ENCODE results near the gene SNRPB2. TPM values are rescaled to one million over a fixed set of nuclear protein-coding genes. Genes with fewer than 3 reads are reported as not detected.

The SNRPB2 gene
- 95.4 and 96.5 TPM in 2 replicates for total RNA-seq

DNA sequence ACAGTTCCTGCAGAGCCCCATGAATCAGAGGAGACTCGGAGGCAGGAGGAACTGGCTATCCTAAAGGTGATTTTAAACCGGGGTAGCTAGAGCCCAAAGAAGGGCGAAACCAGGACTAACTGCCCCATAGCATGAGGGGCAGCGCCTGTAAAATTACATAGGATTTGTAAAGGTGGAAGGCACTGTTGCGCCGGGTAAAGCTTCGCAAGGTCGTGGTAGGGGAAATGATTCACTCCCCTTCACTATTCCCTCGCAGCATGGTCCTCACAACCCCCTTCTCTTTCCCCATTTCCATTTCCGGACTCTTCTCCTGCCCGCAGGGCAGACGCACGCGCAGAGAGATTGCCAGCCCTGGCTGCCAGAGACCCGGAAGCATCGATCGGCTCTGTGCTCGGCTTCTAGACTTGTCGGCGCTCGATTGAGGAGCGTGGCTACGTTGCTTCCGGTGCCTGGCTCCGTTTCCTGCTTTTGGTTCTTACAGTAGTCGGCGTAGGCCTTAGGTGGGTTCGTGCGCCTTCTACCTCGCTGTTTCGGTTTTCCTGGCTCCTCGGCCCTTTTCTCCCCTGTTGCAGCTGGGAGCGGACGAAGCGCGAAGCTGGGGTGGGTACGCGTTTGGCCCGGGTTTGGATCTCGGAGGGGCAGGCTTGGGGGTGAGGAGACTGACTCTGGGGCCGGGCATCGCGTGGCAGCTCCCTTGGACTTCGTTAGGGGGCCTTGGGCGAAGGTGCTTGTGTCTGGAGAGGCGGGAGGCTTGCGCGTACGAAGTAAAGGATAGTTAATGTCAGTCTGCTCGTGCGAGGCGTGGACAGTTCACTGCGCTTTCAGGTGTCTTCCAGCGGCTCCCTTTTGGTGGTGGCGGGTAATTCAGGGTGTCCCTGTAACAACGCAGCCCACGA lies at the start of gene SNRPB2:
SNRPB2 (plus strand) TSS at position 462 of the 896 bp plus-strand sequence. CDS start 1,677 bp downstream, outside the sequence.
- intact Hi-C loops (cut with micrococcal nuclease), result loop anchor here (1.0 to 5.0 kb wide), 9 partner anchors 21 to 1857 kb away; partner anchors contain the start of genes DTD1, KIF16B, RRBP1 and SEC23B

DNA sequence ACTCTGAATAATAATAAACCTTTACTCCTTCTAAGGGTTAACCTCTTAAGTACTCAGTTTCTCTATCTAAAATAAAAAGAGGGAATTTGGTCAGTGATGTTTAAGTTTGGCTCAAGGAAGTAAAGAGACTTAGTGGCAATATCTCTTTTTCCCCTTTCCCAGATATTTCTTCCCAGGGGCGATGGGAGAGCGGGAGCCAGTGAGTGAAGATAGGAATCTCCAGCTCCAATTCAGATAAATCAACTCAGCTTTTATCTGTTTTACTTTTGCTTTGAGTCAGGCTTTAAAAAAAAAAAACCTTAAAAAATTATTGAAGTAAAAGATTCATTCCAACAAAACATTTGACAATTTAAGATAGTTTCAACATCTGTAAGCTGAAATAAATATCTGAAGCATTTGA lies 45.4 kb upstream of the SNRPB2 start:
- intact Hi-C loops (cut with micrococcal nuclease), result no loop called here

DNA sequence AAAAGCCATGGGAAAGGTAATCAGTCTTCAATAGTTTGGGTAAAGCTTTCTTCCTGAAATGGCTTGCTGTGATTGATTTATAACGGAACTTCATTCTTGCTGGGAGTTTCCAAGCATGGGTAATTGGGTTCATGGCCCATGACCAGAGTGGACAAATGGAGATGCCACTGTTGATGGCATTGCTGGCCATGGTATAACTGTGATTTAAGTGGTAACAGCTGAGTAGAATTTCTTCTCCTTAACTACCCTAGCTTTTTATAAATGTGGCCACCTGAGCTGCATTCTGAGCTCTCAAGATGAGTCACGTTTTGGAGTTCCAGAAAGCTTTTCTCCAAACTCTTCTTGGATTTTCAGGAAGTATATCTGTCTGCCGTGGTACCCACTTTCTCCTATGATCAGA lies 39.9 kb upstream of the SNRPB2 start:
- intact Hi-C loops (cut with micrococcal nuclease), result no loop called here

- intact Hi-C loops (cut with micrococcal nuclease), result no loop called here
These were observed 38.4 kb upstream of the SNRPB2 start for GRCh38 chr20:16691381-16691780.

- intact Hi-C loops (cut with micrococcal nuclease), result no loop called here
These were observed 37.8 kb upstream of the SNRPB2 start for GRCh38 chr20:16692009-16692408.

DNA sequence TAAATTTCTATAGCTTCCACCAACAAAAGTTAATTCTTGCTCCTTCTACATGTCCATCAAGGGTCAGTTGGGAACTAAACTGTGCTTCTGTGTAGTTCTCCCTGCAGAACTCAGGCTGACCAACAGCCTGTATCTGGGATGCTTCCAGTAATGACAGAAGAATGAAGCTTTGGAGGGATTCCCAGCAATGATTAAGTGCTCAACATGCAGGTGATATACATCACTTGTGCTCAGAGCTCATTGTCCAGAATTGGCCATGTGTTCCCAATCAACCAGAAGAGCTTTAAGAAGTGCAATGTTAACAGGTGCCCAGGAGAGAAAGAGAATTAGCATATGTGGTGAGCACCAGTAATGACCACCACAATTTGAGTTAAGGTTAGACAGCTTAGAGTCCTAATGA lies 37.4 kb upstream of the SNRPB2 start:
- intact Hi-C loops (cut with micrococcal nuclease), result no loop called here

DNA sequence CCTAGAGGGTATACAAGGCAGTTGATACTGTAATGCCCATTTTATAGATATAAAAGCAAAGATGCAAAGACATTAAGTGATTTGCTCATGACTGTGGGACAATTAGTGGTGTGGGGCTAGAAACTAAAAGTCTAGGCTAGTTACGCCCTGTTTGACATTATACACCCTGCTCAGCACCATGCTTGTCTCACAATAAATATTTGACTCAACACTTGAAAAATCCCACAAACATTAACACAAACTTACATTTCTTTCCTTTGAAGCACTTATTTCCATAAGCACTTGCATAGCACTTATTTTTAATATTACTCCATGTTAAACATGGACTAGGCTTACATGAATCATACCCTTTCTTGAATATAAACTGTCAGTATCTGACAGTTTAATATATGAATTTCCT lies 36.5 kb upstream of the SNRPB2 start:
- intact Hi-C loops (cut with micrococcal nuclease), result no loop called here

DNA sequence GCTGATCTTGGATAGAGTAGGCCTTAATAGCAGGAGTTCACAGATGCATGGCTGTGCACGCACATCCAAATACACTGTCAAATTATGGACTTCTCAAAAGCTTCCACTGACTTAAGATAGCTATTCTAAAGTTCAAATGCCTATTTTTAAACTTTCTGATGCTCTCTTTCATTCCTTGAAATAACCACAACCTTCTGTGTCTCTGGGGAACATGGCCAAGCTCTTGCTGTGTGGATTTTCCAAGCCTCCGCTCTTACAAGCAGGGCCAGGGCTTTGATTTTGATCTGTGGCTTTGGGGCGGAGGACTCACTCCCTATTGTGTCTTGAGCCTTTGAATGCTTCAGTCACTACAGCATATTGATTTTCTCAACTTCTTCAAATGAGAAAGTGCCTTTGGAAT lies 35.7 kb upstream of the SNRPB2 start:
- intact Hi-C loops (cut with micrococcal nuclease), result no loop called here

DNA sequence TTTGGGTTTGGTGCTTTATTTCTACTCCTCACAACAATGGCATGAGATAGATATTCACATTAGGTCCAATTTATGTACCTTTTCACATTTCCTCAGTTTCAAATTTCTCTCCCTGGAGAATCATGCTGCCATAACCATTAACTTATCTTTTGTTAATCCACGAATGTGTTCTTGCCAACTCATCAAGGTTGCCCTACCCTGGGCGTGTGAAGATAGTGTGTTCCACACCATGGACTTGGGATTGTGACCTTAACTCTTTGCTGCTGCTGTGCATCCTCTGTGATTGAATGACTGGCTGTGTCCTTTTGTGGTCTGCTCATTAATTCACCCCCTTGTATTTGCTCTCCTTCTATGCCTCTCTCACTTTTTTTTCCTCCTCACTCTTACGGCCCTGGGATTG lies 34.2 kb upstream of the SNRPB2 start:
- intact Hi-C loops (cut with micrococcal nuclease), result no loop called here

DNA sequence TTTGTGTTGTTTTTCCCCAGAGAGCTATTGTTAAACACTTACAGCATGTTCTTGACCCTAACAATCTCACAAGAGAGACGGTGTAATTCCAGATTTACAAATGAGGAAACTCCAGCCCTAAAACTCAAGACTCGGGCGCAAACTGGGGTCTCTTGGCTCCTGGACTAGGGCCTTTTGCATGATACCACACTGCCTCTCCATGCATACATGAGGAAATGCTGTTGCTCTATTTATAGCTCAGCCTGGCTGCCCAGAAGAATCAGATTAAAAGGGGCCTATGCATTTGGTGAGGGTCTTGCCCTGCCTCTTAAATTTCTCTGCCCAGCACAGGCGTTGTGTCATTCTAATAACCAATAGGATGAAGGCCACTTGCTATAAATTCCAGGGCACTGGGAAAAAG lies 30.5 kb upstream of the SNRPB2 start:
- intact Hi-C loops (cut with micrococcal nuclease), result no loop called here

GRCh38 chr20:16701296-16701695 lies 28.5 kb upstream of the SNRPB2 start:
- intact Hi-C loops (cut with micrococcal nuclease), result loop anchor here (1.0 kb wide), 2 partner anchors 60 to 120 kb away; no protein-coding TSS in a partner anchor

DNA sequence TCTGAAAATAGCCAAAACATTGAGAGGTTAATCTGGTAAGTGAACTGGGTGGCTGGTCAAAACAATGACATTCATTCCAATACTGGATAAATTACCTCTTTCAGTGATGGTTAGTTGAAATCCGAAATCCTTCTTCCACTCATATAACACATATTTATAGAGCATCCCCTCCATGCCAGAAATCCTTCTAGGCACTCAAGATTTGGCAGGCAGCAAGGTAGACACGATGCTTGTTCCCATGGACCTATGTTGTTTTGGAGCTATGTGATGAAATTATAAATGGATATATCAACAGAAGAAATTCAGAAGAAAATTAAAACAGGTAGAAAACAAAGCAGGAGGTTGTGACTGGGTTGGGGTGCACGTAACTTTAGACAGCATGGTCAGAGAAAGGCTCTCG lies 26.3 kb upstream of the SNRPB2 start:
- intact Hi-C loops (cut with micrococcal nuclease), result no loop called here

DNA sequence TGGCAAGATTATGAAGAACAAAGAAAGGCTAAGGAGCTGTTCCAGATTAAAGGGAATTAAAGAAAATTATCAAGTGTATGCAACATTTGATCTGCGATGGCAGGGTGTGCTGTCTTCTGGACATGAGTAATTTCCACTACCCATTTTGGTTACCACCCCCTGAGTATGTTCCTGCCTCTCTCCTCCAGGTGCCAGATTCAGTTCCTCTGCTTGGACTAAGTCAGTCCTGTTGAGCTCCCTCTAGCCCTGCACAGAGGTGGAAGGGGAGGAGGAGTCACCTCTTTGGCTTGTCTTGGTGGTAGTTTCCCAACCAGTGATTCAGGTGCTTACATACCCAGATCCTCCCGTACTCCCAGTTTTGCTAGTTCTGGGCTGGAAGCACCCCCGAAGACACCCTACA lies 22.2 kb upstream of the SNRPB2 start:
- intact Hi-C loops (cut with micrococcal nuclease), result no loop called here

DNA sequence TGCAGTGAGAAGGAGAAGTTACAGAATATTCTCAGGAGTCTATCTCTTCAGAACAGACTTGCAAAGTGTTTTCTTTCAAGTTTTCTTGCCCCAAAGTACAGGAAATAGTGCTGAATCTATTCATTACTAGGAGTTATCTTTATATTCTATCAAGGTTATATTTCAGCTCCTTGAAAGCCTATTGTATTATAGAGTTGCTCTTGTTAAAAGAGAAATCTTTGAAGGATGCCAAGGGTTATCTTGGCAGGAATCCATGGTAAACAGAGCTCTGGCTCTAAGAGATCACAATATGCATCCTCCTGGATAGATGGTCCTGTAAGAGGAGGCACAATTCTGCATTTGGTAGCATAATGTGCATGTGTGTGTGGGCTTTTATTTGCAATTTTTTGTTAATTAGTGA lies 21.2 kb upstream of the SNRPB2 start:
- intact Hi-C loops (cut with micrococcal nuclease), result loop anchor here (1.0 kb wide), 2 partner anchors 22 to 133 kb away; partner anchors contain the start of gene SNRPB2

DNA sequence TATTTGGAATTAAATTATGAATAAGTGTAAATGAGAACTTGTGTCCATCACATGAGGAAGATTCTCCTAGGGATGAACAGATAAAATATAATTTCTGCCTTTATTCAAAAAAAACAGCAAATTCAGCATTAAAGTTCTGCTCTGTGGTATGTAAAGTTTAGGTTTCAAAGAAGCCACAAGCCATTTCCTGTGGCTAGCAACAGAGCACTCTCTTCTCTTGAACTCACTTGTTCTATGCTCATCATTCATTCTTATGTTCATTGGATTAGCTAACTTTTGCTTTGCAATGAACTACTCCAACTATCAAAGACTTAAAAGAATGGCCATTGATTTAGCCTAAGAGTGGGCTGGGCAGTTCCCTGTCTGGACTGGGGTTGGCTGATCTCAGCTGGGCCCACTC lies 20.8 kb upstream of the SNRPB2 start:
- intact Hi-C loops (cut with micrococcal nuclease), result loop anchor here (1.0 kb wide), 2 partner anchors 21 to 134 kb away; partner anchors contain the start of gene SNRPB2

- intact Hi-C loops (cut with micrococcal nuclease), result no loop called here
These were observed 19.0 kb upstream of the SNRPB2 start for GRCh38 chr20:16710781-16711180.

DNA sequence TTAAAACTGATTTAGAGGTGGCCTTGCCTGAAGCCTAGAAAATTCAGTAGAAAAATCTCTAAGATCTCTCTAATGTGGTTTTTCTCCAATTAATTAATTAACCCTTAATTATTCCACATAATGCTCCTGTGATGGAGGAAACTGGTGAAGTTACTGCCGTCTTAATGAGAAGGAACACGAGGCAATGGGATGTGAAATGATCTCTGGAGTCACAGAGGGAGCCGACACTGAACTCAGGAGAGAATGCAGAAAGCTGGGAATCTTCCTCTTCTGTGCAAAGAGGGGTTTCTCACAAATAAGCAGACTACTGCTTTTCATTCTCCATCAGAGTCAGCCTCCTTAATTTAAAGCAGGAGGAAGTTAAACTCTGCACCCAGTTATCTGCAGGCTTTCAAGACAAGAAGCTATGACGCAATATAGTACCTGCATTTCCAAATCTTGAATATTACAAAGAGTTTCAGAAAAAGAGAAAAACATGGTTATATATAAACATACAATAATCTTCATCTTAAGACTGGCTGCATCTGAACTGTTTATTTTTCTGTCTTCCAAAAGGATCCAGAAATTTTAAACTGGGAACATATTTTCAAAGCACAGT lies 18.1 kb upstream of the SNRPB2 start:
- intact Hi-C loops (cut with micrococcal nuclease), result no loop called here

- intact Hi-C loops (cut with micrococcal nuclease), result no loop called here
These were observed 17.3 kb upstream of the SNRPB2 start for GRCh38 chr20:16712511-16712947.

- intact Hi-C loops (cut with micrococcal nuclease), result no loop called here
These were observed 16.8 kb upstream of the SNRPB2 start for GRCh38 chr20:16713066-16713465.

DNA sequence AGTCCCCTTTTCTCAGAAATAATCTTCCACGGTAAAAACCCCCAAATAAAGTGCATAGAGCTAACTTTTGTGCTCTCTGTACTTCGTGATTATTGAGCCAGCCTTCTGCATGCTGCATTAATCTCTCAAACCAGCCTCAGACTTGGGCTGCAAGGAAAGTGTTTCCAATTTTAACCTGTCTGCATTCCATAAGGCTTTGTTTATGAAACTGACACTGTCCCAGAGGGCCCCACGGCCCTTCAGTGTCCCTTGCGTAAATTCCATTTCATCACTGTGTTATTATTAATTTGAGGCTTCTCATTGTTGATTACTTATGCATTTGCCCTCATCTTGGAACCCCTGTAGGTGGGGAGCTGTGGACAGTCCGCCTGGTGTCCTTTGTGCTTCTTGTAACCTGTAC lies 15.6 kb upstream of the SNRPB2 start:
- intact Hi-C loops (cut with micrococcal nuclease), result no loop called here

DNA sequence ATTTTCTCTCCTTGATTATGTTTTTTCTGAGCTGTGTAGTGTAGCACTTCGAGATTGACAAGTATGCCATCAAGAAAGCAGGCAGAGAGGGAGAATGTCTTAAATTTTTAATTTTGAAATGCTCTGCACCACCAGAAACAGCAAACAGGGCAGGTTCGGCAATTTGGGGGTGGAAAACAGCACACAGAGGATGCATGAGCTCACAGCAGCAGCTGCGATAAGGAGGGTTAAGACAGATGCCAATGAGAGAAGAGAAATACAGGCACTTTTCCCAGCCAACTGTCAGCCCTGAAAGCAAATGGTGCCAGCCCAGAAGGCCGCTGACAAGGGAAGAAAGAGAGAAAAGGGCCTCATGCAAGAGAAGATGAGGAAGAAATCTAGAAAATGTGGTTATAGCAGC lies 15.1 kb upstream of the SNRPB2 start:
- intact Hi-C loops (cut with micrococcal nuclease), result no loop called here

- intact Hi-C loops (cut with micrococcal nuclease), result no loop called here
These were observed 10.4 kb upstream of the SNRPB2 start for GRCh38 chr20:16719421-16719820.
